ENCODE results near the gene PPP1R14C.

Gene PPP1R14C

GRCh38 chr6:150272264-150272975 lies 129.6 kb downstream of the PPP1R14C start:
- no peak for TF ChIP-seq JUND (IDR thresholded peaks at IDR 0.05; ENCODE audit: low read depth)
- no peak for DNase-seq (ENCODE audit: low read depth in 1 of 2, low spot score in 1 of 2)
- in situ Hi-C loops (cut with HindIII; ENCODE audit: low pct_unique_long_range_greater_than_20kb, low sequenced_read_pairs), result no loop called here

GRCh38 chr6:150272976-150273315 lies 130.1 kb downstream of the PPP1R14C start:
- TF ChIP-seq JUND (IDR thresholded peaks at IDR 0.05; ENCODE audit: low read depth), result no peak
- in situ Hi-C loops (cut with HindIII; ENCODE audit: low pct_unique_long_range_greater_than_20kb, low sequenced_read_pairs), result no loop called here
- no peak for DNase-seq (ENCODE audit: low read depth in 1 of 2, low spot score in 1 of 2)

- no peak for TF ChIP-seq JUND (IDR thresholded peaks at IDR 0.05; ENCODE audit: low read depth)
- in situ Hi-C loops (cut with HindIII; ENCODE audit: low pct_unique_long_range_greater_than_20kb, low sequenced_read_pairs), result no loop called here
- DNase-seq (ENCODE audit: low read depth in 1 of 2, low spot score in 1 of 2), result no peak
Observed at GRCh38 chr6:150273457-150274309, 130.8 kb downstream of the PPP1R14C start.

- in situ Hi-C loops (cut with HindIII; ENCODE audit: low pct_unique_long_range_greater_than_20kb, low sequenced_read_pairs), result no loop called here
- DNase-seq (ENCODE audit: low read depth in 1 of 2, low spot score in 1 of 2), result no peak
Observed at GRCh38 chr6:150275489-150275888, 132.6 kb downstream of the PPP1R14C start.

DNA sequence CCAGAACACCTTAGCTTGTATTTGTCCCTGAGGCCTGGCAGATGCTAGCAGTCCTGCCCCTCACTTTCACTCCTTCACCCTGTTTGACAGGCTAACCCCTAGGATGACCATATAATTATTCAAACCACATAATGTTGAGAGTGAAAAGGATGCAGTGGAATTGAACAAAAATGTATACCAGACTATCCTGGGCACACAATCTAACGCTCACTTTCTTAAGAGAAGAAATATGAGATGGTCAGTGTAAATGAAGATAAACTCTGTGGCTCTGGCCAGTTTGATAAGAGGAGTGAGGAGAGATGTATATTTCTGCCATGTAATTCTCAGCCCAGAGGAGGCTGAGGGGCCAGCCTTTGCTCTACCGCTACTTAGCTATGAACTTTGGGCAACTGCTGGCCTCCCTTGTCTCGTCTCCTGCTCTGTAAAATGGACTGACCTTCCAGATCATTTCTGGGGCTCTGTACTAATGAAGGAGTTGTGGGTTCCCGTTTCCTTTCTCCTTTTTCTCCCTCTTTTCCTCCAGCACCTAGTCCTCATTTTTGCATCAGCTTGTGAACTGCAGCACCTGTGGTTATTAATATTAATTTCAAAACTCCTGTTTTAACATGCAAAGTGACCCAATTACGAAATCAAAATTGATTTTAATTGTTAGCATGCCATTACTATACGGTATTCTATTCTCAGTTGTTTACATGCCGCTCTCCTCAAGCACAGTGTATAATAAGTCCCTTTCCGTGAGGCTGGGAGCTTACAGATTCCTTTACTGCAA lies 133.5 kb downstream of the PPP1R14C start:
- in situ Hi-C loops (cut with HindIII; ENCODE audit: low pct_unique_long_range_greater_than_20kb, low sequenced_read_pairs), result no loop called here
- TF ChIP-seq JUND (IDR thresholded peaks at IDR 0.05; ENCODE audit: low read depth), result no peak
- DNase-seq (ENCODE audit: low read depth in 1 of 2, low spot score in 1 of 2), result no peak

More at GRCh38 chr6:150275489-150275888, 132.6 kb downstream of the PPP1R14C start:
- no peak for TF ChIP-seq JUND (IDR thresholded peaks at IDR 0.05; ENCODE audit: low read depth)

- TF ChIP-seq JUND (IDR thresholded peaks at IDR 0.05; ENCODE audit: low read depth), result no peak
- in situ Hi-C loops (cut with HindIII; ENCODE audit: low pct_unique_long_range_greater_than_20kb, low sequenced_read_pairs), result no loop called here
- DNase-seq (ENCODE audit: low read depth in 1 of 2, low spot score in 1 of 2), result no peak
Observed at GRCh38 chr6:150276937-150277742, 134.3 kb downstream of the PPP1R14C start.

DNA sequence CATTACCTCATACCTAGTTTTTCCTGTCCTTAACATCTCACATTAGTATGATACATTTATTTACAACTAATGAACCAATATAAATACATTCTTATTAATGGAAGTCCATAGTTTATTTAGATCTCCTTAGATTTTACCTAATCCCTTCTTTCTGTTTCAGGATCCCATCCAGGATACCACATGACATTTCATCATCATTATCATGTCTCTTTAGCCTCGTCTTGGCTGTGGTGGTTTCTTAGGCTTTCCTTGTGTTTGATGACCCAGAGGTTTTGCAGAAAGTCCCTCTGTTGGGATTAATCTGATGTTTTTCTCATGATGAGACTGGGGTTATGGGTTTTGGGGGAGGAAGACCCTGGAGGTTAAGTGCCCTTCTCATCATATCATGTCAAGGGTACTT lies 136.7 kb downstream of the PPP1R14C start:
- no peak for TF ChIP-seq JUND (IDR thresholded peaks at IDR 0.05; ENCODE audit: low read depth)
- in situ Hi-C loops (cut with HindIII; ENCODE audit: low pct_unique_long_range_greater_than_20kb, low sequenced_read_pairs), result no loop called here
- DNase-seq (ENCODE audit: low read depth in 1 of 2, low spot score in 1 of 2), result no peak

GRCh38 chr6:150280703-150281102 lies 137.9 kb downstream of the PPP1R14C start:
- in situ Hi-C loops (cut with HindIII; ENCODE audit: low pct_unique_long_range_greater_than_20kb, low sequenced_read_pairs), result no loop called here
- no peak for TF ChIP-seq JUND (IDR thresholded peaks at IDR 0.05; ENCODE audit: low read depth)
- no peak for DNase-seq (ENCODE audit: low read depth in 1 of 2, low spot score in 1 of 2)

- in situ Hi-C loops (cut with HindIII; ENCODE audit: low pct_unique_long_range_greater_than_20kb, low sequenced_read_pairs), result no loop called here
- TF ChIP-seq JUND (IDR thresholded peaks at IDR 0.05; ENCODE audit: low read depth), result no peak
- DNase-seq (ENCODE audit: low read depth in 1 of 2, low spot score in 1 of 2), result no peak
Observed at GRCh38 chr6:150281767-150282166, 138.9 kb downstream of the PPP1R14C start.

- DNase-seq (ENCODE audit: low read depth in 1 of 2, low spot score in 1 of 2), result no peak
- in situ Hi-C loops (cut with HindIII; ENCODE audit: low pct_unique_long_range_greater_than_20kb, low sequenced_read_pairs), result no loop called here
- no peak for TF ChIP-seq JUND (IDR thresholded peaks at IDR 0.05; ENCODE audit: low read depth)
Observed at GRCh38 chr6:150282806-150283205, 140.0 kb downstream of the PPP1R14C start.

DNA sequence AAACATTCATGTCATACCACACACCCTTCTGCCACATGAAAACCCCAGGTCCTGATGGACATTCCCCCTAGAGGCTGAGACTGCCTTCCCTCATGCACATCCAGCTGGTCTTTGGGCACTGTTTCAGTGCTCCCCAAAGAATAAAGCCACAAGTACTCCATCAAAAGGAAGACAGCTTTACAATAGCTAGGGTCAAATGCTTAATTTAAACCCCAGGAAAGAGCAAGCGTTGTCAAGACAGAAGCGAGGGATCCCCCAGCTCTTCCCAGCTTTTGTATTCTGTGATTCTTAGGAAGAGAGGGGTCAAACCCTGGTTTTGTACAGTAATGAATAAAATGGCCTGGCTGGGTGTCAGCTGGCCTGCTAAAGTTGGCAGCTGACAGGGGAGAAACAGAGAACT lies 143.6 kb downstream of the PPP1R14C start:
- DNase-seq (ENCODE audit: low read depth in 1 of 2, low spot score in 1 of 2), result no peak
- no peak for TF ChIP-seq JUND (IDR thresholded peaks at IDR 0.05; ENCODE audit: low read depth)
- in situ Hi-C loops (cut with HindIII; ENCODE audit: low pct_unique_long_range_greater_than_20kb, low sequenced_read_pairs), result no loop called here

DNA sequence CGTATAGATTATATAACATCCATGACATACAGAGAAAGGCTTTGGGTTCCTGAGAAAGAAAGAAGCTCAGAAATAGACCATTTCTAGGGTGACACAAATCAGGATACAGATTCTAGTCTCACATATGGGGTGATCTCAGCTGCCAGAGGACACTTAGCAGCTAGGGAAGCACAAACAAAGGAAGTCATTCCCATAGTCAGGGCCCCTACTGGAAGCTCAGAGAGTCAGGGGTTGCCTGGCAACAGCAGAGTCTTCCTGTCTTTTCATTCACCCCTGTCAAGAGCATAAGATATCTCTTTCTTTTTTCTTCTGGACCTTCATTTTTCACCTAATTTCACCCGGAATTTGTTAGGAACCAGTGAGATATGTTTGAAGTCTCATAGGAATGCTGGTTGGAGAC lies 144.1 kb downstream of the PPP1R14C start:
- no peak for TF ChIP-seq JUND (IDR thresholded peaks at IDR 0.05; ENCODE audit: low read depth)
- in situ Hi-C loops (cut with HindIII; ENCODE audit: low pct_unique_long_range_greater_than_20kb, low sequenced_read_pairs), result no loop called here
- no peak for DNase-seq (ENCODE audit: low read depth in 1 of 2, low spot score in 1 of 2)
